COLO829 (cell line): ENCODE results near the gene ACSL3.

Experiments used
- DNase-seq: peaks from one replicate; pipeline ENCODE4 v3.0.0; 2012; ENCODE audit warnings: low spot score

The ACSL3 gene

DNA sequence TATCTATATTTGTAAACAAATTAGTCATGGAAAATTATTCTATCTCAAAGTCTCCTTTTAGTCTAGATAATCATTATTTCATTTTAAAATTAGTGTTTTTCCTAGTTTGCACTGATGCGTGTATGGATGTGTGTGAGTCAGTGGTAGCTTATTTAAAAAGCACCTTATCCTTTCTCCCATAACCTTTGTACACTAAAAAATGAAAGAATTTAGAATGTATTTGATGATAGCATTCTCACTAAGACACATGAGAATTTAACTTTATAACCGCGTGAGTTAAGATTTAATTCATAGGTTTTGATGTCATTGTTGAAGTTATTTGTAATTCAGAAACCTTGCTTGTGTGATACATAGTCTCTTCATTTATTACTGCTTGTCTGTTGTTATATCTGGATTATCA is 81.7 kb downstream of the ACSL3 start:
- DNase-seq = no peak

DNA sequence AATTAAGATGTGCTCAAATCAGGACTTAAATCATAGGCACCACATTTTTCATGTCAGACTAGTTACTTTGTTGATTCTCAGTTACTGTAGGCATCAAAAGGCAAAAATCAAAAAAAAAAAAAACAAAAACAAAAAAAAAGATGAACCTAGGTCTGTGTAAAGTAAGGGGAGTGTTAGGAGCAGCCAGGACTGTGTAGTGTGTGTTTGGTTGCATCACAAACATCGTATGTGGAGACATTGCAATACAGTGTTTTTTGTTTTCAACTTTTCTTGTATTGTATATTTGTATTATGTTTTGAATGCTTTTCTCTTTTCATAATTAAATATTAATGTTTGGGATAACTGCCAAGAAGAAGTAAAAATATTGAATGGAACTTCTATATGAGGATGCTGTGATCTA is 82.1 kb downstream of the ACSL3 start:
- no peak for DNase-seq

DNA sequence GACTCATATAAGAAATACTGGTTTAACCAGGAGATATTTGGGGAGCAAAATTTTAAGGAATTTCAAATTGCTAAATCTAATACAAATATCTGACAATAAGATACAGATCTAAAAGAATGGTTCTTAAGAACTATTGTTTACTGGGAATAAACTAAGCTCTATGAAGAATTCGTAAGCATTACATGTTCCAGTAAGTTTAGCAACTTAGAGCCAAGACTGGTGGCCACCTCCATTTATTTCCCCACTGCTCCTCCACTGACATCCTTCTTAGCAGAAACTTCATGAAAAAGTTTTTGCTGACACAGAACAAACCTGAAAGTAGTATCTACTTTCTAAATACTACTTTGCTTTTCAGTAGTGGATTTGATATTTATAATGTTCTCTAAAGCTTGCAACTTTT is 83.0 kb downstream of the ACSL3 start:
- no peak for DNase-seq

DNA sequence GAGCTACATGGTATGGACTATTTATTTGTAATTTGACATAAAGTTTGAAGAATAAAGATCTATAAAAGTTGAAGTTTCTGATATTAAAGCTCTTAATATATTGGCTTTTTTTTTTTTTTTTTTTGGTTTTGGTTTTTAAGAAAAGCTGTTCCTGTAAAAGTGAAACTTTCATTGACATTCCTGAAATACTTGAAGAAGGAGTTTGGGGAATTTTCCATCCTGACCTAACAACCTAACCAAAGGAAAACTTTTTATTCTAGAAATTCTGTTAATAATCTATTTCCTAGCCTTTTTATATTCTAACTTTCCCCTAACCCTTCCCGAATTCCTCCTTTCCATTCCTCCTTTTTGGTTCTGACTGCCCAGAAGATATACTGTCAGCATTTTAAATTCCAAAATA is 83.7 kb downstream of the ACSL3 start:
- DNase-seq = no peak

DNA sequence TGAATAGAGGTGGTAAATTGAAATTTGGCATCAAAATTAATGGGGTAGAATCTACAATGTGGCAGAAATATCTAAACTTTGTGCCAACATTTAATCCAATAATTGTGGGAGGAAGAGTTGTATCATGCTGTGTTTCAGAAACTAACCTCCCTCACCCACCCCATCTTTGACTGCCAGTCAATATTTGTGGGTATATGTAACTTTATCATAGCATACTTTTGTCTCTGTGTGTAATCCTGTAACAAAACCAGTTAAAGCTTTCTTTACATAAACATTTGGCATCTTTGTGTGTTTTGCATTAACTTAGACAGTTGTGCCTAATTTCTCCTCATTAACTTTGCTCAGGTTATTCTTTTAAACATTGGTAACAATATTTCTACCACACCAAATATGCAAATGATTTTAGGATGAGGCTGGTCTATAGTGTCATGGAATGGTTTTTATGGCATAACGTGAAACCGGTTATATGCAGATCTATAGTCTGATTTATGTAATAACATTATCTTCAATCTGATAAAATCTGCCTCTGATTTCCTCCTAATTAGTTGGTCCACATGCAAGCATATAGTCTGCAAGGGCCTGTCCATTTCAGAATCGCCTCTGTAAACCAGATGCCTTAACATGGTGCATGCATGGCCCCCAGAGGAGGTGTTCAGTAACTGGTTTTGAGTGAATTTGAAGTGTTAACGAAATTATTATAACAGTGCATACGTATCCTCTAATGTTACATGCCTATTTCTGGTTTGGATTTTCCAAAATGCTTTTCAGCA is 84.3 kb downstream of the ACSL3 start:
- DNase-seq = no peak

DNA sequence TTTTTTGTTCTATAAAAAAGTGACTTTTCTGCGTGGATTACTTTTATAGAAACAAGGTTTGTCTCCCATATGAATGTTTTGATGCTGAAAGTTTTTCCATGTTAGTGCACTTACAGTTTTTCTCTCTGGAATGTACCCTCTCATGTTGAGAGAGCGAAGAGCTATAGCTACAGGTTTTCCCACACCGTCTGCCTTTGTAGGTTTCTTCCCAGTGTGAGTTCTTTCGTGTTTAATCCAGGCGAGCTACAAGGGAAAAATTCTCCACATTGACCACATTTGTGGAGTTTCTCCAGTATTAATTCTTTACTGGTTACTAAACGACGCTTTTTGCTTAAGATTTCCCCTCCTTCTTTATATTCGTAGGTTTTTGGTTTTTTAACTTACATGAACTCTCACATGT is 85.1 kb downstream of the ACSL3 start:
- no peak for DNase-seq

DNA sequence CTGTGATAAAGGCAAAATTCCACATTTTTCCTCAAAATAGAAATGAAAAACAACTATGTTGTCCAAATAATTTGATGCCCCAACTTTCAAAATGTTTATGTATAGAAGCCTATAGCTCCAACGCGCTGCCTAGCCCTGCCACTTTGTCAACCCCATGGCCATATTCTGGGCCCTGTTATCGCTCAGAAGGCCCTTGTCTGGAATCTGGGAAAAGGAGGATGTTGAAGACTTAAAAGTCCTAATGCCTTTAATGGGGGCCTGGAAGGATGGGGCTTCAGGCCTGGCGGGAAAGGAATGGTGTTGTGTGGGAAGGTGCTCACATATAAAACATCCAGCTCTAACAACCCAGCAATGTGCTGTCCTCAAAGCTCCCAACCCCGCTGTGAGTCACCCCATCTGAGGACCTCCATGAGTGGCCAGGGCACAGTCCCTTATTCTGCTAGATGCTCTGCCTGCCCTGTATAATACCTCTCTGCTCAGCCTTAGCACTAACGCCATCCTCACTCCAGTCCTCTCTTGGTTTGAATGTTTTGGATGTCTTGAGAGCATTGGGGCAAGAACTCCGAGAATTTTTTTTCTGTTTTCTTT is 86.0 kb downstream of the ACSL3 start:
- DNase-seq = no peak

DNA sequence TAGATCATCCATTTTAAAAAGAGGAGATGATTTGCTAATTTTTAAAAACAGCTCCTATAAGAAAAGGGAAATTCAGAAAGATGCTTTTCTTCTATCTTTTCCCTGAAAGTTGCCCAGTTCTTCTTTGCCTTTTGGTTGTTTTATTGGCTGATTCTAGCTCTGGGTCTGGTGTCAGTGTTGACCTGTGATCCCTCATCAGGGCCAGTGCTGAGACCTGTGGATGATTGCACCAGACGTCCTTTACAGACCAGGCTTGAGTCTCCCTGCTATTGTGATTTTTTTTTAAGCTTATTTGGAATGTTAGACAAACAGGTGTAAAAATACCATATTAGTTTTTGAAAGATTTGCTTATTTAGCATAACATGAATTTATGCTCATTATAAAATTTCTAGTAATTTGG is 88.2 kb downstream of the ACSL3 start:
- DNase-seq = no peak

DNA sequence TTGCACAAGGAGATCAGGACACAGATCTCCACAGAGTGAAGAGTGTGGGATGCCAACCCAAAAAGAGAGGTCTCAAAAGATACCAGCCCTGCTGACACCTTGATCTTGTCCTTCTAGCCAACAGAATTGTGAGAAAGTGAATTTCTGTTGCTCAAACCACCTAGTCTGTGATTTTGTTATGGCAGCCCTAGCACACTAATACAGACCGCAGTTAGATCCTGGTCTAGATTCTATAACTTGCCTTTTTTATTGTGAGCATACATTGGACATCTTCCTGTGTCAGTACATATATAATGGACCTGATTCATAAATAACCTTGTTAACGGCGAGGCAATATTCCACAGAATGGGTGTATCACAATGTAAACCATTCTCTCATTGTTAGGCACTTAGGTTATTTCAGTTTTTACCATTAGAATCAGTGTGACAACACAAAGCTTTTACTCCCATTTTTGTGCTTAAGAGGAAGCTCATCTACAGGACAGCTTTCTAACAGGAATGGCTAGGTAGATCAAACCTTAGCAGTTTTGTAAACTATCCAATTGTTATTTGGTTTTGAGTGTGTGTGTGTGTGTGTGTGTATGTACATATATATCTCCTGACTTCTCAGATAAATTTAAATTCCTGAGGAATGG is 89.0 kb downstream of the ACSL3 start:
- no peak for DNase-seq

DNA sequence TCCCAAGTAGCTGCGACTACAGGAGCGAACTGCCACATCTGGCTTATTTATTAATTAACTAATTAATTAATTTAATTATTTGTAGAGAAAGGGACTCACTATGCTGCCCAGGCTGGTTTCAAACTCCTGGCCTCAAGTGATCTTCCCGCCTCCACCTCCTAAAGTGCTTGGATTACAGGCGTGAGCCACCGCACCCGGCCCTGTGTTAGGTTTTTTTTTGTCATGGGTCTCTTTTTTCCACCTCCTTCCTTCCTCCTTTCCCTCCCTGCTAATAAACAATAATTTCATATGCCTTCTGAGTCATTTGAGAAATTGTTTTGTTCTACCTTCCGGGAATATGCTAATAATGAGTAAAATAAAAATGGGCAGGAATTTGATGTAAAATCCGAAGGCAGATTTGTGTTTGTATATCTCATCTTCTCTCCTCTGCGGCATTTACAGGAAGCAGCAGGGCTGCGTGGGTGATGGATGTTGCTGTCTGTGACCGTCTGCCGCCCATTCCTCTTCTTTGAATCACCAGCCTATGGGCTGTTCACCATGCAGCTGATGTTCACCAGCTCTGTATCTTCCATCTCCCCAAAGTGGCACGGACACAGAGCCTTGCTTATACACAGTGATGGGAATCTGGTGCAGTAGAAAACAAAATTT is 89.9 kb downstream of the ACSL3 start:
- DNase-seq = peak; percentile 27

DNA sequence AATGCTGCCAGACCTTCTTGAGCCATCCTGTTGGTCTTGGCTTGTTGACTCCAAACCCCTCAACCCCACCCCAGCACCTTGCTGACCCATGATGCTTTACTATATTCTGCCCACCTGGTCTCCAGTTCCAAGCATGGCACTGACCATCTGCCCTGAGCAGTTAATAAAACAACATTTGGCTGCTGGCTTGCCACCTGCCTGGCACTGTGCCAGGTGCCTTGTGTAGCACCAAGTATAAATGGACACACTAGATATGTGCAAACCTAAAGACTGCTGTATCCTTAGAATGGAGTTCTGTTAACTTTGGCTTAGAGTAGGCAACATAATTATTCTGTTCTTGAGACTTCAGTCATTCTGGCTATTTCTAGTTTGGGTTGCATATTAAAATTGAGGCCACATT is 91.4 kb downstream of the ACSL3 start:
- DNase-seq = no peak

DNA sequence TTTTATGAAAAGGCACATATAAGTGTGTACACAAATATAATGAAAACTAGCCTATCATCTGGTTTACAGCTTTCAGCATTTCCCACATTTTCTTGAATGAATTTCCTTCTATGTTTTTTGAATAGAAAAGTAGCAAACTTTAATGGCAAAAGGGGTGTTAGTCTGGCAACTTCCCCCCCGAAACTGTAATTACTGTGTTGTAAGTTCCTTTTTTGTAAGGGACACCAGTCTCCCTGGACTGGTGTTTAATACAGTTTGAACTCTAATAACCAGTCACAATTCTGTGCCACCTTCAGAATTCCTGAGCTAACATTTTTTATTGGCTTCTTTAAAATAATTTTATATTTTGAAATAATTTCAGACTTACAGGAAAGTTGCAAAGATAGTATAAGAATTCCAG is 94.2 kb downstream of the ACSL3 start:
- no peak for DNase-seq

DNA sequence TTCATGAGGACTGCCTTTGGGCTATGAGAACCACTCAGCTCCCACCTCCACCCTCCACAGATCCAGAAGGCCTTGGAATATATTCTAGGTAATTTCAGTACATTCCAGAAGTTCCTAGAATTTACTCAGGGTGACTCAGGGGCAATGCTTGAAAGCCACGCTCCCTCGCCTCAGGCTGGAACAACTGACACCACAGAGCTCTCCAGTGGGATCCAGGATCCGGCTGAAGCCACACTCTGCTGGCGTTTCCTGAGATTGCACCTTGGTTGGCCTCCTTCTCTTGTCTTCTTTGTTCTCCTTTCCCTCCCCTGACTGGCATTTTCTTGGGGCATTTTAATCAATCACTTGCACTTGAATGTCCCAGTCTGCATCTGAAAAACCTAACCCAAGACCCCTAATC is 98.5 kb downstream of the ACSL3 start:
- DNase-seq = peak; percentile 72

DNA sequence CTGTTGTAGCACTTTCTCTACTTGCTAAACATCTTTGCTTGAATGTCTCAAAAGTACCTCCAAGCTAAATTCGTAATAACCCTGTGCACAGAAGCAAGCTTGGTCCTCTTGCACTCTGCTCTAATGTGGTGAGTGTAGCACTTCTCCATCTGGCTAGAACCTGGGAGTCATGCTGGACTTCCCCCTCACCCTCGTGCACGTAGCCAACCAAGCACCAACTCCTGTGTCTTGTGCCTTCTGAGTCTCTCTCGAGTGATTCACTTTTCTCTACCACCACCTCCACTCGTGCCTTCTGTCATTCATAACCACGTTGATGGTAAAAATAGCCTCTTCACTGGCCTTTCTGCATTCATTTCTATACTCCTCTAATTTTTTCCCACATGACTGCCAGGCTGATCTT is 99.3 kb downstream of the ACSL3 start:
- no peak for DNase-seq

DNA sequence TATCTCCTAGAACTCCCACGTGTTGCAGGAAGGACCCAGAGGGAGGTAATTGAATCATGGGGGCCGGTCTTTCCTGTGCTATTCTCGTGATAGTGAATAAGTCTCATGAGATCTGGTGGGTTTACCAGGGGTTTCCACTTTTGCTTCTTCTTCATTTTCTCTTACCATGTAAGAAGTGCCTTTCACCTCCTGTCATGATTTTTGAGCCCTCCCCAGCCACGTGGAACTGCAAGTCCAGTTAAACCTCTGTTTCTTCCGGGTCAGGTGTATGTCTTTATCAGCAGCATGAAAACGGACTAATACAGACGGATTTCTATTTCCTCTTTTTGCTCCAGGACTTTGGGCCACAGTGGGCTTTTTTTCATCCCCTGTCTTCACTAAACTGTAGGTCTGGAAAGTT is 102.8 kb downstream of the ACSL3 start:
- DNase-seq = no peak

DNA sequence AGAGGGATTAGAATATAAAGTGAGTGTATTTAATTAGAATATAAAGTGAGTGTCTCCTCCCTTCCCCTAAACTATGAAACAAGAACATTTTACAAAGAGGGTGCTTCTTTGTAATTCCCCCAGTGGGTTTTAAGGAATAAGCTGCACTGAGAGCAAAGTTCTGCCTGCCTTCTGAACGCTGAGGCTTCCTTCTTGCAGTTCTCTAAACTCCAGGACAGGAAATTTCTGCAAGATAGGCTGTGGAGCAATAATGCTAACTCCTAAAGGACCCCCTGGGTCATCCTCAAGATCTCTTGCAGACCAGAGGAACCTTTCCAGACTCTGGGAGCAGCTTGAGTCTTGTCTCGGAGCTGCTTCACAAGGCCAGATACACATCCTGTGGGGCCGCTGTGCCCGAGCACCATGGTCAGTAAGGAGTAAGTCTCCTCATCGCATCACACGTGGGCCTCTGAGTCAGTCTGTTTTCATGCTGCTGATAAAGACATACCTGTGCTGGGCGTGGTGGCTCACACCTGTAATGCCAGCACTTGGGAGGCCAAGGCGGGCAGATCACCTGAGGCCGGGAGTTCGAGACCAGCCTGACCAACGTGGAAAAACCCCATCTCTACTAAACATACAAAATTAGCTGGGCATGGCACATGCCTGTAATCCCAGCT is 103.7 kb downstream of the ACSL3 start:
- no peak for DNase-seq

DNA sequence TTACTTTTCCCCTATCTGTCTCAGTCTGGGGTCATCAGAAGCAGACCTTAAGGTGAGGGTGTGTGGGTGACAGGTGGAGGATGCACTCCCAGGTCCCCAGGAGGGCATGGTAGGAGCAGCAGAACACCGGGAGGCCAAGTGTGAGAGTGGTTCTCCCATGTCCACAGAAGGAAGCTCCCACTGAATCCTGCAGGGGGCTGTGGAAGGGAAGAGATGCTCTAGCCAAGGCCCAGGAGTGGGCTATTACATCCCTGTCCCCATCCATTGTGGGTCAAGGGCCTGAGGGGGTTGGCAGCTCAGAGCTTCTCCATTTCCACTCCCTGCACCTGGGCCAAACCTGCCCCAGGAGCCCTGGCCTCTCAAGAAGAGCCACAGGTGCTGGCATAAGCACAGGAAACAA is 104.7 kb downstream of the ACSL3 start:
- DNase-seq = no peak

DNA sequence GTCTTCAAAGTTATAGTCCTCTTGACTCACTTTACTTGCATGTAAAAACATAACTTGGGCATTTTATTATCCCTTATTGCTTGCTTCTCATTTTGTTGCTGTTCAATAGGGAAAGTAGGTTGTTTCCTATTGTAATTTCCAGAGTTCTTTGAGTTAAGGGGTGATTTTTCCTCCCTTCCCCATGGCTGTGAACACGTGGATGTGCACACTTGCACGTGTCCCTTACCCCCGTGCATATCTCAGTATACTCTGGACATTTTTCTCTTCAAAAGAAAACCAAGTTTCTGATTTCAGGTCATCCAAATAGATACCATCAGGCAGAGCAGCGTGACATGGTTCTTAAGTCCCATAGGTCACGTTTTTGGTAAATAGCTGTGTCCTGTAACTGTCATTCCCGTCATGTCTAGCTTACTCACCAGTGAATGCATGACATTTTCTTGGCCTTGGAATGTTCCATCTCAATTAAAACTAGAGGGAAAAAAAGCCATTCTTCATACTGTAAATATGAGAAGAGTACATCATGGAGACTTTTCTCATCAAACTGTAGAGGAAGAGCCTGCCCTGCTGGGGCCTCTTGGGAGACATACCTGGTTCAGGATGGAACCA is 107.8 kb downstream of the ACSL3 start:
- DNase-seq = no peak

DNA sequence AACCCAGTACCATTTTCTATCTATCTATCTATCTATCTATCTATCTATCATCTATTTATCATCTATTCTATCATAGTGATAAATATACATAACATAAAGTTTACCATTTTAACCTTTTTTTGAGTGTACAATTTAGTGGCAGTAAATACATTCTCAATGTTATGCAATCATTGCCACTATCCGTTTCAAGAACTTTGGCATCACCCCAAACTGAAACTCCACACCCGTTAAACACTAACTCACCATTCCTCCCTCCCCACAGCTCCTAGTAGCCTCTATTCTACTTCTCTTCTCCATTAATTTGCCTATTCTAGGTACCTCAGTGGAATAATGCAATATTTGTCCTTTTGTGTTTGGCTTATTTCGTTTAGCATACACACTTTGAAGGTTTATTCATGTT is 108.7 kb downstream of the ACSL3 start:
- DNase-seq = no peak

DNA sequence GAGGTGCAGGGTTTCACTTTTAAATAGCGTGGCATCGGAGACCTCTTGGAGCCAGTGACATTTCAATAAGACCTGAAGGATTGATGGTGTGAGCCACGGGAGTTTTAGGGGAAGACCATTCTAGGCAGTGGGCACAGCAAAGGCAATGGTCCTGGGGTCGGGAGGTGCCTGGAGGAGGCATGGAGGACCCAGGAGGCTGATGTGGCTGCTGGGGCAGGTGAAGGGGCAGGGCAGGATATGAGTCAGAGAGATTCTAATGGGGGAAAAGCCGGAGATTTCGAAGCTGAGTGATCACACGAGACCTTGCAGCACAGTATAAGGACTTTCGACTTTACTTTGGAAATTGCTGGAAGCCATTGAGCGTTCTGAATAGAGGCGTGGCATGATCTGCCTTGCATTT is 111.6 kb downstream of the ACSL3 start:
- no peak for DNase-seq

DNA sequence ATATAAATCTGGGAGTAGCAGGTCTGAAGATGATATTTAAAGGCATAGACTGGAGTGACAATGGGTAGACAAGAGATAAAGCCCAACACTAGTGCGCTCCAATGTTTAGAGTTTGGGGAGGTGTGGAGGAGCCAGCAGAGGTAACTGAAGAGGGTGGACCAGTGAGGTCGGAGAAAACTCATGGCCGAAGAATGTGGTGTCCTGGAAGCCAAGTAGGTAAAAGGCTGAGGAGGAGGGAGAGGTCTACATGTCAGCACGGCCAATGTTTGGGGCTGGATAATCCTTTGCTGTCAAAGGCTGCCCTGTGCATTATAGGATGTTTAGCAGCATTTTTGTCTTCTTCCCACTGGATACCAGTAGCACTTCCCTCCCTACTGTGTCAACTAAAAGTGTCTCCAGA is 112.4 kb downstream of the ACSL3 start:
- DNase-seq = no peak

DNA sequence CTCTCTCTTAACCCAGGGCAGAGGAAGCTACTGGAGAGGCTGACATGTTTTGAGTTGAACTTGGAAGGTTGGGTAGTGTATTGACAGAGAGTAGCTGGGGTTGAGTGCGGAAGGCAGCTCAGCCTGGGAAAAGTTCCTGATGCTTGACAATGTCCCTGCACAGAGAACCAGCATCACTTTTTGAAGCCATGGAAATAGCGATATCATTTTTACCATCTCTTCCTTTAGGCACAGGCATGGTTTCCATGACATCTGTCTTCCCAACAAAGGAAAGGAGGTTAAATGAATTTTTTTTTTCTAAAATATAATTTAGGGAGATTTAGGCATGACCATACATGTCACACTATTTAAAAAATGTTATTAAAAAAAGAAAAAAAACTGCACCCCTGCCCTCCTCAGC is 112.9 kb downstream of the ACSL3 start:
- no peak for DNase-seq
